GM12878 (cell line): ENCODE results near the gene MAGI2.

Experiments
- EZH2 ChIP-seq: IDR thresholded peaks from 2 replicates; pipeline ENCODE4 v1.6.1; 2012; ENCODE audit warnings: low read depth, mild to moderate bottlenecking, control low read depth, inconsistent platforms, low read length, borderline replicate concordance; ENCODE audit not compliant: control insufficient read depth
- NFYB ChIP-seq: IDR thresholded peaks from 2 replicates; pipeline ENCODE4 v1.6.1; 2011; ENCODE audit warnings: low read depth, mild to moderate bottlenecking, low read length, improper control_type of control experiment, moderate library complexity; ENCODE audit not compliant: insufficient read depth
- POLR2AphosphoS5 ChIP-seq: IDR thresholded peaks from 2 replicates; pipeline ENCODE4 v1.6.1; 2011; ENCODE audit warnings: mild to moderate bottlenecking, low read length, inconsistent platforms
- SMARCA5 ChIP-seq: fragments of 450-650 bp; IDR thresholded peaks from 2 replicates; pipeline ENCODE4 v1.6.1; 2017; ENCODE audit warnings: mild to moderate bottlenecking
- TF ChIP-seq, protein P1 (sequence below): fragments of 450-650 bp; IDR thresholded peaks from 2 replicates; pipeline ENCODE4 v1.6.1; 2016; ENCODE audit warnings: mild to moderate bottlenecking, moderate library complexity, borderline replicate concordance

DNA sequence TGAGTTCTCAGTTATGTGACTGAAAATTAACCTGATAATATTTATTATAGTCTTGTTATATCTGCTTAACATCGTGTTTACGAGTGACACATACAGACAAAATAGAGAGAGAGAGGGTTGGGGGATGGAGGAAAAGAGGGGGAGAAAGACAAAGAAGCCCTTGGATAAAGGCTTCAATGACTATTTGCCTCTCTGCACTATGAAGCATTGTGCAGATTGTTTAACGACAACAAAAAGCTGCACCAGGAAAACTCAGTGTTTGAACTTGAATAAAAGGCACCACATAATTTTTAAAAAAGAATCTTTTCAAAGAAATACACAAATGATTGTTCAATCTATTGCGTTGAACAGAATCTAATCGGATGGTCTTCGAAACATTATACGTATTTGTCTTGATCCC lies 27.8 kb downstream of the MAGI2 start:
- TF ChIP-seq, protein P1, sequence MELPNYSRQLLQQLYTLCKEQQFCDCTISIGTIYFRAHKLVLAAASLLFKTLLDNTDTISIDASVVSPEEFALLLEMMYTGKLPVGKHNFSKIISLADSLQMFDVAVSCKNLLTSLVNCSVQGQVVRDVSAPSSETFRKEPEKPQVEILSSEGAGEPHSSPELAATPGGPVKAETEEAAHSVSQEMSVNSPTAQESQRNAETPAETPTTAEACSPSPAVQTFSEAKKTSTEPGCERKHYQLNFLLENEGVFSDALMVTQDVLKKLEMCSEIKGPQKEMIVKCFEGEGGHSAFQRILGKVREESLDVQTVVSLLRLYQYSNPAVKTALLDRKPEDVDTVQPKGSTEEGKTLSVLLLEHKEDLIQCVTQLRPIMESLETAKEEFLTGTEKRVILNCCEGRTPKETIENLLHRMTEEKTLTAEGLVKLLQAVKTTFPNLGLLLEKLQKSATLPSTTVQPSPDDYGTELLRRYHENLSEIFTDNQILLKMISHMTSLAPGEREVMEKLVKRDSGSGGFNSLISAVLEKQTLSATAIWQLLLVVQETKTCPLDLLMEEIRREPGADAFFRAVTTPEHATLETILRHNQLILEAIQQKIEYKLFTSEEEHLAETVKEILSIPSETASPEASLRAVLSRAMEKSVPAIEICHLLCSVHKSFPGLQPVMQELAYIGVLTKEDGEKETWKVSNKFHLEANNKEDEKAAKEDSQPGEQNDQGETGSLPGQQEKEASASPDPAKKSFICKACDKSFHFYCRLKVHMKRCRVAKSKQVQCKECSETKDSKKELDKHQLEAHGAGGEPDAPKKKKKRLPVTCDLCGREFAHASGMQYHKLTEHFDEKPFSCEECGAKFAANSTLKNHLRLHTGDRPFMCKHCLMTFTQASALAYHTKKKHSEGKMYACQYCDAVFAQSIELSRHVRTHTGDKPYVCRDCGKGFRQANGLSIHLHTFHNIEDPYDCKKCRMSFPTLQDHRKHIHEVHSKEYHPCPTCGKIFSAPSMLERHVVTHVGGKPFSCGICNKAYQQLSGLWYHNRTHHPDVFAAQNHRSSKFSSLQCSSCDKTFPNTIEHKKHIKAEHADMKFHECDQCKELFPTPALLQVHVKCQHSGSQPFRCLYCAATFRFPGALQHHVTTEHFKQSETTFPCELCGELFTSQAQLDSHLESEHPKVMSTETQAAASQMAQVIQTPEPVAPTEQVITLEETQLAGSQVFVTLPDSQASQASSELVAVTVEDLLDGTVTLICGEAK, result no peak
- TF ChIP-seq SMARCA5 (no peak), POLR2AphosphoS5 (no peak), EZH2 (no peak), NFYB (no peak)
